ENCODE measurements around the gene RTKN. TPM values are rescaled to one million over a fixed set of nuclear protein-coding genes. Genes with fewer than 3 reads are reported as not detected.

RTKN gene
- total and polyA plus RNA-seq, 2 of the 13 experiments (the other 11 are each of a cell fraction or from before 2014, with no cell fraction given), result 159 to 166 TPM

DNA sequence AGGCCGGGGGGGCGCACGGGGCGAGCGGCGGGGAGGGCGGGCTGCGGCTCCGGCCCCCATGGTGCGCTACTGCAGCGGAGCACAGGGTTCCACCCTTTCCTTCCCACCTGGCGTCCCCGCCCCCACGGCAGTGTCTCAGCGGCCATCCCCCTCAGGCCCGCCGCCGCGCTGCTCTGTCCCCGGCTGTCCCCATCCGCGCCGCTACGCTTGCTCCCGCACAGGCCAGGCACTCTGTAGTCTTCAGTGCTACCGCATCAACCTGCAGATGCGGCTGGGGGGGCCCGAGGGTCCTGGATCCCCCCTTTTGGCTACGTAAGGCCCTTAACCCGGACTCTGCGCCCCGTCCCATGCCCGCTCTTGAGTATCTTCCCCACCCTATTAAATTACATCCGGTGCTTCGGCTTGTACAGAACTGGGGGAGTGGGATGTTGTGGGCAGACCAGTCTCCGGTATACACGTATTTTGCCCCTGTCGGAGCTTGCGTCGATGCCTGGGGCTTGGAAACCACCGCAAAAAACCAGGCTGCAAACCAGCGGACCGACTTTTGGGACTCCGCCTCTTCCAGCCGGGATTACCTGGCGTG is 15.9 kb upstream of the RTKN start (continued):
- no peak for TF ChIP-seq ZNF205 (CRISPR knock-in tag; IDR thresholded peaks at IDR 0.05)
- no peak for TF ChIP-seq CBX2 (IDR thresholded peaks at IDR 0.05; ENCODE audit: low read depth, low read length)
- 0 out of 2 replicates have a peak, but pooled peaks have one; percentile 28 for TF ChIP-seq CBX2 (CRISPR knock-in tag; IDR thresholded peaks at IDR 0.05; ENCODE audit: low read depth)
- TF ChIP-seq ZNF12 (CRISPR knock-in tag; IDR thresholded peaks at IDR 0.05), result no peak
- peak; percentile 4; the same call in 1 of the 2 replicates for TF ChIP-seq ARHGAP35 (CRISPR knock-in tag; IDR thresholded peaks at IDR 0.05; ENCODE audit: borderline replicate concordance)
- TF ChIP-seq, protein P1, sequence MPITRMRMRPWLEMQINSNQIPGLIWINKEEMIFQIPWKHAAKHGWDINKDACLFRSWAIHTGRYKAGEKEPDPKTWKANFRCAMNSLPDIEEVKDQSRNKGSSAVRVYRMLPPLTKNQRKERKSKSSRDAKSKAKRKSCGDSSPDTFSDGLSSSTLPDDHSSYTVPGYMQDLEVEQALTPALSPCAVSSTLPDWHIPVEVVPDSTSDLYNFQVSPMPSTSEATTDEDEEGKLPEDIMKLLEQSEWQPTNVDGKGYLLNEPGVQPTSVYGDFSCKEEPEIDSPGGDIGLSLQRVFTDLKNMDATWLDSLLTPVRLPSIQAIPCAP (CRISPR knock-in tag; IDR thresholded peaks at IDR 0.05; ENCODE audit: low read depth), result no peak
- peak; percentile 91; the same call in 1 of the 2 replicates for TF ChIP-seq IRX3 (CRISPR knock-in tag; IDR thresholded peaks at IDR 0.05; ENCODE audit: borderline replicate concordance, low read depth)
- TF ChIP-seq BCL6 (CRISPR knock-in tag; IDR thresholded peaks at IDR 0.05), result peak; percentile 24; the same call in 1 of the 2 replicates
- TF ChIP-seq ZFP36L2 (CRISPR knock-in tag; IDR thresholded peaks at IDR 0.05), result no peak
- TF ChIP-seq HNF4A (CRISPR knock-in tag; IDR thresholded peaks at IDR 0.05), result peak; percentile 42
- no peak for TF ChIP-seq ZNF597 (CRISPR knock-in tag; IDR thresholded peaks at IDR 0.05)
- no peak for TF ChIP-seq ZNF713 (CRISPR knock-in tag; IDR thresholded peaks at IDR 0.05)
- TF ChIP-seq ZNF296 (CRISPR knock-in tag; conservative IDR thresholded peaks at IDR 0.05), result no peak
- TF ChIP-seq NR2C2 (CRISPR knock-in tag; IDR thresholded peaks at IDR 0.05; ENCODE audit: borderline replicate concordance), result peak; percentile 83; the same call in 1 of the 2 replicates
- TF ChIP-seq KLF15 (CRISPR knock-in tag; IDR thresholded peaks at IDR 0.05; ENCODE audit: borderline replicate concordance), result no peak; the same call in 1 of the 2 replicates
- TF ChIP-seq AKAP8 (CRISPR knock-in tag; IDR thresholded peaks at IDR 0.05), result no peak; the same call in 1 of the 2 replicates
- TF ChIP-seq PRDM15 (CRISPR knock-in tag; IDR thresholded peaks at IDR 0.05), result peak; percentile 63; the same call in 1 of the 2 replicates
- no peak for TF ChIP-seq NFE2 (CRISPR knock-in tag; IDR thresholded peaks at IDR 0.05)
- TF ChIP-seq, protein P2, sequence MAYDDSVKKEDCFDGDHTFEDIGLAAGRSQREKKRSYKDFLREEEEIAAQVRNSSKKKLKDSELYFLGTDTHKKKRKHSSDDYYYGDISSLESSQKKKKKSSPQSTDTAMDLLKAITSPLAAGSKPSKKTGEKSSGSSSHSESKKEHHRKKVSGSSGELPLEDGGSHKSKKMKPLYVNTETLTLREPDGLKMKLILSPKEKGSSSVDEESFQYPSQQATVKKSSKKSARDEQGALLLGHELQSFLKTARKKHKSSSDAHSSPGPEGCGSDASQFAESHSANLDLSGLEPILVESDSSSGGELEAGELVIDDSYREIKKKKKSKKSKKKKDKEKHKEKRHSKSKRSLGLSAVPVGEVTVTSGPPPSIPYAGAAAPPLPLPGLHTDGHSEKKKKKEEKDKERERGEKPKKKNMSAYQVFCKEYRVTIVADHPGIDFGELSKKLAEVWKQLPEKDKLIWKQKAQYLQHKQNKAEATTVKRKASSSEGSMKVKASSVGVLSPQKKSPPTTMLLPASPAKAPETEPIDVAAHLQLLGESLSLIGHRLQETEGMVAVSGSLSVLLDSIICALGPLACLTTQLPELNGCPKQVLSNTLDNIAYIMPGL (CRISPR knock-in tag; IDR thresholded peaks at IDR 0.05; ENCODE audit: borderline replicate concordance in 1 of 2, low read depth in 1 of 2), result peak in 1 of 2 experiments; percentile 39; a peak in 3 of 4 replicates
- TF ChIP-seq, protein P3, sequence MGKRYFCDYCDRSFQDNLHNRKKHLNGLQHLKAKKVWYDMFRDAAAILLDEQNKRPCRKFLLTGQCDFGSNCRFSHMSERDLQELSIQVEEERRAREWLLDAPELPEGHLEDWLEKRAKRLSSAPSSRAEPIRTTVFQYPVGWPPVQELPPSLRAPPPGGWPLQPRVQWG (CRISPR knock-in tag; IDR thresholded peaks at IDR 0.05; ENCODE audit: borderline replicate concordance, low read depth), result no peak
- no peak; the same call in none of the 2 replicates for TF ChIP-seq PAX8 (CRISPR knock-in tag; IDR thresholded peaks at IDR 0.05; ENCODE audit: borderline replicate concordance)
- no peak; the same call in none of the 2 replicates for TF ChIP-seq STAG1 (CRISPR knock-in tag; IDR thresholded peaks at IDR 0.05)
